IMR-90 (cell line): Measurements from ENCODE around the gene CLNK. TPM values are rescaled to one million over a fixed set of nuclear protein-coding genes. Genes with fewer than 3 reads are reported as not detected.

Experiments used
- ATAC-seq: fragments of 200-7000 bp; cut with Tn5 transposase; 2 replicates; pipeline ENCODE4 v1.9.1; 2020; ENCODE audit warnings: low read depth, mild to moderate bottlenecking, moderate library complexity
- BruUV-seq: library from RNA; stranded (reverse); fragments of 400-500 nt; replicated peaks from 2 replicates; lab custom pipeline; 2021; lab: Mats Ljungman, UMichigan
- CTCF ChIA-PET: fragments of 300-600 bp; formaldehyde crosslinking; extraction: SDS; loops from one replicate; lab custom pipeline; 2021; ENCODE audit warnings: antibody characterized with exemption; lab: Yijun Ruan, JAX
- POLR2A ChIA-PET: fragments of 300-600 bp; sonication (Branson Sonifier 250); formaldehyde crosslinking; loops from one replicate; lab custom pipeline; 2022; ENCODE audit warnings: antibody characterized with exemption; ENCODE audit not compliant: unreplicated experiment; lab: Charles Lee
- DNase-seq: peaks from one replicate; pipeline ENCODE4 v3.0.0; 2013
- H2AFZ ChIP-seq: replicated peaks from 2 replicates; pipeline ENCODE3; 2013; ENCODE audit warnings: low read length, mild to moderate bottlenecking; ENCODE audit not compliant: poor library complexity
- H2AK5ac ChIP-seq: 2 replicates; pipeline ENCODE4 v1.6.1; 2013; ENCODE audit warnings: low read depth, low read length, inconsistent platforms
- H2AK9ac ChIP-seq: replicated peaks from 2 replicates; pipeline ENCODE3; 2013; ENCODE audit warnings: mild to moderate bottlenecking, low read depth, low read length, moderate library complexity; ENCODE audit not compliant: poor library complexity
- H2BK120ac ChIP-seq: 2 replicates; pipeline ENCODE4 v1.6.1; 2013; ENCODE audit warnings: low read depth, low read length, inconsistent platforms
- H2BK15ac ChIP-seq: 3 replicates; pipeline ENCODE4 v1.6.1; 2013; ENCODE audit warnings: low read depth, low read length, inconsistent platforms
- H2BK20ac ChIP-seq: 2 replicates; pipeline ENCODE4 v1.6.1; 2013; ENCODE audit warnings: low read depth, mild to moderate bottlenecking, inconsistent platforms, low read length, moderate library complexity
- H2BK5ac ChIP-seq: 2 replicates; pipeline ENCODE4 v1.6.1; 2013; ENCODE audit warnings: mild to moderate bottlenecking, low read depth, low read length, inconsistent platforms; ENCODE audit not compliant: poor library complexity, severe bottlenecking
- H3K14ac ChIP-seq: replicated peaks from 2 replicates; pipeline ENCODE4 v1.6.1; 2013; ENCODE audit warnings: low read depth, low read length, inconsistent platforms
- H3K18ac ChIP-seq: 2 replicates; pipeline ENCODE4 v1.6.1; 2013; ENCODE audit warnings: low read depth, low read length, control low read depth
- H3K23ac ChIP-seq: 2 replicates; pipeline ENCODE4 v1.6.1; 2013; ENCODE audit warnings: low read depth, low read length, inconsistent platforms
- H3K27ac ChIP-seq: 2 replicates; pipeline ENCODE4 v1.5.1; 2013; ENCODE audit warnings: mild to moderate bottlenecking, control low read depth, low read length; ENCODE audit not compliant: insufficient read depth
- H3K27me3 ChIP-seq: 2 replicates; pipeline ENCODE4 v1.6.1; 2013; ENCODE audit warnings: low read length; ENCODE audit not compliant: control insufficient read depth, insufficient read depth
- H3K36me3 ChIP-seq: 2 replicates; pipeline ENCODE4 v1.6.1; 2013; ENCODE audit warnings: low read length, mixed read lengths; ENCODE audit not compliant: control insufficient read depth, insufficient read depth
- H3K4ac ChIP-seq: 2 replicates; pipeline ENCODE4 v1.6.1; 2013; ENCODE audit warnings: low read depth, low read length, inconsistent platforms
- H3K4me1 ChIP-seq: 2 replicates; pipeline ENCODE4 v1.6.1; 2013; ENCODE audit warnings: low read length, mixed read lengths; ENCODE audit not compliant: control insufficient read depth, insufficient read depth
- H3K4me2 ChIP-seq: 2 replicates; pipeline ENCODE4 v1.6.1; 2013; ENCODE audit warnings: low read depth, mild to moderate bottlenecking, control low read depth, low read length, moderate library complexity
- H3K4me3 ChIP-seq: 2 replicates; pipeline ENCODE4 v1.5.1; 2013; ENCODE audit warnings: low read depth, mild to moderate bottlenecking, control low read depth, low read length, moderate library complexity; ENCODE audit not compliant: insufficient read depth
- H3K56ac ChIP-seq: 2 replicates; pipeline ENCODE4 v1.6.1; 2013; ENCODE audit warnings: low read length, inconsistent platforms; ENCODE audit not compliant: insufficient read depth; ENCODE audit errors: extremely low read depth
- H3K79me1 ChIP-seq, 2 experiments: 2 replicates each; pipeline ENCODE4 v1.6.1; 2013; ENCODE audit warnings: low read length in 2 of 2, inconsistent platforms in 1 of 2, low read depth in 1 of 2
- H3K9ac ChIP-seq: 2 replicates; pipeline ENCODE4 v1.6.1; 2013; ENCODE audit warnings: low read depth, low read length, control low read depth
- H3K9me1 ChIP-seq: 2 replicates; pipeline ENCODE4 v1.6.1; 2013; ENCODE audit warnings: low read length, inconsistent platforms; ENCODE audit not compliant: insufficient read depth
- H3K9me3 ChIP-seq: 2 replicates; pipeline ENCODE4 v1.6.1; 2013; ENCODE audit warnings: low read length; ENCODE audit not compliant: control insufficient read depth, insufficient read depth
- H4K20me1 ChIP-seq: 2 replicates; pipeline ENCODE4 v1.6.1; 2013; ENCODE audit warnings: low read length, inconsistent platforms; ENCODE audit not compliant: insufficient read depth
- H4K5ac ChIP-seq: 2 replicates; pipeline ENCODE4 v1.6.1; 2013; ENCODE audit warnings: mild to moderate bottlenecking, low read depth, low read length, control low read depth
- H4K8ac ChIP-seq, 2 experiments: 2 replicates each; pipeline ENCODE4 v1.6.1; 2013; ENCODE audit warnings: low read depth in 2 of 2, low read length in 2 of 2, control low read depth in 1 of 2, inconsistent platforms in 1 of 2
- H4K91ac ChIP-seq: 2 replicates; pipeline ENCODE4 v1.6.1; 2013; ENCODE audit warnings: low read depth, low read length, inconsistent platforms; ENCODE audit not compliant: insufficient read depth
- BHLHE40 ChIP-seq: fragments of 150-350 bp; IDR thresholded peaks from 2 replicates; pipeline ENCODE4 v1.6.1; 2016; ENCODE audit warnings: mild to moderate bottlenecking, low read depth, low read length
- CEBPB ChIP-seq: IDR thresholded peaks from 2 replicates; pipeline ENCODE4 v1.6.1; 2012; ENCODE audit warnings: low read depth, low read length, improper control_type of control experiment
- CHD1 ChIP-seq: IDR thresholded peaks from 2 replicates; pipeline ENCODE4 v1.6.1; 2012; ENCODE audit warnings: low read depth, low read length, improper control_type of control experiment
- CTCF ChIP-seq: conservative IDR thresholded peaks from 2 replicates; pipeline ENCODE4 v1.5.1; 2012; ENCODE audit warnings: mild to moderate bottlenecking, low read depth, low read length, improper control_type of control experiment
- ELK1 ChIP-seq: fragments of 150-350 bp; IDR thresholded peaks from 2 replicates; pipeline ENCODE4 v1.6.1; 2016; ENCODE audit warnings: low read depth, mild to moderate bottlenecking, low read length, moderate library complexity, borderline replicate concordance
- FOS ChIP-seq: fragments of 150-350 bp; IDR thresholded peaks from 2 replicates; pipeline ENCODE4 v1.6.1; 2016; ENCODE audit warnings: low read depth, low read length
- MAFK ChIP-seq: IDR thresholded peaks from 2 replicates; pipeline ENCODE4 v1.6.1; 2012; ENCODE audit warnings: low read depth, low read length, improper control_type of control experiment
- MAZ ChIP-seq: IDR thresholded peaks from 2 replicates; pipeline ENCODE4 v1.6.1; 2012; ENCODE audit warnings: low read depth, mild to moderate bottlenecking, low read length, improper control_type of control experiment, moderate library complexity, borderline replicate concordance
- MXI1 ChIP-seq: IDR thresholded peaks from 2 replicates; pipeline ENCODE4 v1.6.1; 2012; ENCODE audit warnings: low read depth, mild to moderate bottlenecking, low read length, moderate library complexity, borderline replicate concordance
- NFE2L2 ChIP-seq: fragments of 150-350 bp; IDR thresholded peaks from 2 replicates; pipeline ENCODE4 v1.6.1; 2016; ENCODE audit warnings: low read depth, mild to moderate bottlenecking, low read length
- POLR2A ChIP-seq: IDR thresholded peaks from 2 replicates; pipeline ENCODE4 v1.6.1; 2012; ENCODE audit warnings: mild to moderate bottlenecking, low read depth, low read length
- RAD21 ChIP-seq: IDR thresholded peaks from 2 replicates; pipeline ENCODE4 v1.6.1; 2012; ENCODE audit warnings: low read length, improper control_type of control experiment
- RCOR1 ChIP-seq: IDR thresholded peaks from 2 replicates; pipeline ENCODE4 v1.6.1; 2012; ENCODE audit warnings: mild to moderate bottlenecking, low read length, improper control_type of control experiment; ENCODE audit not compliant: insufficient replicate concordance
- RFX5 ChIP-seq: IDR thresholded peaks from 2 replicates; pipeline ENCODE4 v1.8.0; 2012; ENCODE audit warnings: low read depth, mild to moderate bottlenecking, low read length, moderate library complexity
- SMC3 ChIP-seq: fragments of 150-350 bp; IDR thresholded peaks from 2 replicates; pipeline ENCODE4 v1.6.1; 2016; ENCODE audit warnings: low read depth, mild to moderate bottlenecking, antibody characterized with exemption, low read length, moderate library complexity
- USF2 ChIP-seq: fragments of 150-350 bp; IDR thresholded peaks from 2 replicates; pipeline ENCODE4 v1.6.1; 2017; ENCODE audit warnings: mild to moderate bottlenecking, antibody characterized with exemption, low read length, low read depth
- WGBS, 2 experiments: methylation state at CpG; one replicate each; pipeline versions ENCODE4 v1.1.5 to v1.1.7; 2013; ENCODE audit warnings: missing lambda C conversion rate in 2 of 2; ENCODE audit not compliant: insufficient read length in 1 of 2; ENCODE audit errors: extremely low coverage in 2 of 2; 5-methylcytosine and 5-hydroxymethylcytosine counted together
- dilution Hi-C: fragments of 300-500 bp; cut with HindIII; formaldehyde crosslinking; loops from one replicate; pipeline ENCODE4 v1.14.3; 2018; ENCODE audit warnings: low sequenced_read_pairs; ENCODE audit not compliant: unreplicated experiment
- in situ Hi-C: fragments of 300-500 bp; cut with MboI; formaldehyde crosslinking; loops from 3 replicates; pipeline ENCODE4 v1.14.3; 2019; ENCODE audit warnings: low sequenced_read_pairs, inconsistent platforms, mixed read lengths
- intact Hi-C: fragments of 100-400 bp; cut with micrococcal nuclease; formaldehyde crosslinking; loops from 2 replicates; pipeline ENCODE4 v1.10.0; 2022
- polyA plus RNA-seq, 3 experiments: library from polyadenylated mRNA; depleted of rRNA; stranded (reverse); fragments of >200 nt; gene quantifications; 2 replicates each; pipeline ENCODE4 v1.2.3, GENCODE V29; 2012; ENCODE audit warnings: low replicate concordance in 1 of 3
- total RNA-seq: library from RNA; depleted of rRNA; stranded (reverse); fragments of >200 nt; gene quantifications from 2 replicates; pipeline ENCODE4 v1.2.3, GENCODE V29; 2012

Gene CLNK
- total and polyA plus RNA-seq, 2 of the 4 experiments (the other 2 are of a cell fraction) = not detected

- Histone ChIP-seq H4K20me1 (no peaks in the 10 kb centered on the region), H3K36me3 (no peaks in the 10 kb centered on the region), H2AK5ac (no peak overlapping the region), H3K14ac (no peak overlapping the region), H2AK9ac (no peak overlapping the region), H3K18ac (no peak overlapping the region), H4K8ac (no peak overlapping the region), H2BK5ac (no peak overlapping the region), H3K9ac (no peak overlapping the region), H3K9me3 (no peaks in the 10 kb centered on the region), H2AFZ (no peak overlapping the region), H4K91ac (no peak overlapping the region), H4K5ac (no peak overlapping the region), H3K4me3 (no peak overlapping the region), H3K4me1 (no peaks in the 10 kb centered on the region), H2BK20ac (no peak overlapping the region), H3K79me1 (no peaks in the 10 kb centered on the region), H3K4me2 (no peak overlapping the region), H3K23ac (no peak overlapping the region), H3K27me3 (peaks cover 29% of the 10 kb centered on the region), H2BK120ac (no peak overlapping the region), H3K27ac (no peak overlapping the region), H2BK15ac (no peak overlapping the region), H3K9me1 (0 out of 2 replicates have a peak, but pooled peaks cover 3% of the 10 kb centered on the region), H3K4ac (no peak overlapping the region), H3K56ac (no peak overlapping the region)
- dilution Hi-C loops = no loop called here
- ChIA-PET CTCF (no interaction called here), POLR2A (no interaction called here)
- intact Hi-C loops = no loop called here
- in situ Hi-C loops = no loop called here
- no peak for ATAC-seq
- DNase-seq = no peak
- no CpG with 5 or more reads among the region's 1 CpG for WGBS, 2 experiments
- TF ChIP-seq MXI1 (no peak), CHD1 (no peak), CEBPB (no peak), RCOR1 (no peak), CTCF (no peak), NFE2L2 (no peak), POLR2A (no peak), MAZ (no peak), RFX5 (no peak), USF2 (no peak), RAD21 (no peak), FOS (no peak), ELK1 (no peak), MAFK (no peak), SMC3 (no peak), BHLHE40 (no peak)
- BruUV-seq = no TSS peak
Measured at GRCh38 chr4:10671366-10671765, 13.2 kb downstream of the CLNK start.
